ENCODE data around the gene UBE2Q1.

UBE2Q1 gene

GRCh38 chr1:154501423-154502065 lies 56.9 kb downstream of the UBE2Q1 start:
- DNase-seq: peak; percentile 8

- no peak for DNase-seq
Measured at GRCh38 chr1:154500533-154500932, 57.9 kb downstream of the UBE2Q1 start.

GRCh38 chr1:154499446-154499845 lies 59.0 kb downstream of the UBE2Q1 start:
- DNase-seq: no peak

All from EL (cell line).